HEK293 (cell line): ENCODE results near the gene LYPD6B.

Experiments
- CTCF ChIA-PET: fragments of 350-600 bp; formaldehyde crosslinking; extraction: SDS; loops from one replicate; lab custom pipeline; 2021; ENCODE audit warnings: antibody characterized with exemption; lab: Yijun Ruan, JAX
- POLR2A ChIA-PET: fragments of 300-600 bp; formaldehyde crosslinking; extraction: SDS; loops from one replicate; lab custom pipeline; 2020; ENCODE audit warnings: antibody characterized with exemption, inconsistent platforms; lab: Yijun Ruan, JAX
- H3K27ac ChIP-seq: fragments of 200-500 bp; sonication (Bioruptor generic); 2 replicates; pipeline ENCODE4 v1.5.1; 2014; ENCODE audit warnings: low read depth, low read length, control low read depth, inconsistent platforms; ENCODE audit errors: extremely low read depth
- H3K36me3 ChIP-seq, 2 experiments: fragments of 200-500 bp in 1 of 2; sonication (Bioruptor generic) in 1 of 2; 1 replicate in 1 of 2; 2 replicates in 1 of 2; pipeline ENCODE4 v1.5.1; 2014 to 2017; ENCODE audit warnings: inconsistent platforms in 2 of 2, low read length in 2 of 2; ENCODE audit not compliant: control insufficient read depth in 2 of 2, insufficient read depth in 1 of 2
- H3K4me1 ChIP-seq: fragments of 200-500 bp; sonication (Bioruptor generic); 2 replicates; pipeline ENCODE4 v1.5.1; 2014; ENCODE audit warnings: mild to moderate bottlenecking, low read length, inconsistent platforms; ENCODE audit not compliant: control insufficient read depth, insufficient read depth
- H3K4me3 ChIP-seq: 2 replicates; pipeline ENCODE4 v1.5.1; 2011; ENCODE audit warnings: low read depth, mild to moderate bottlenecking, control low read depth, low read length, moderate library complexity
- H3K9me3 ChIP-seq: fragments of 200-500 bp; sonication (Bioruptor generic); 2 replicates; pipeline ENCODE4 v1.5.1; 2014; ENCODE audit warnings: low read depth, low read length, inconsistent platforms; ENCODE audit not compliant: control insufficient read depth, insufficient read depth
- FEZF1 ChIP-seq: fragments of 450-650 bp; formaldehyde crosslinking; IDR thresholded peaks from 2 replicates; pipeline ENCODE4 v1.5.1; 2016; ENCODE audit warnings: missing biosample characterization, missing genetic modification characterization
- GLI2 ChIP-seq: fragments of 450-650 bp; formaldehyde crosslinking; IDR thresholded peaks from 2 replicates; pipeline ENCODE4; 2017; ENCODE audit warnings: missing biosample characterization, missing genetic modification characterization, low read depth, borderline replicate concordance
- MEIS1 ChIP-seq: sonication (generic); formaldehyde crosslinking; IDR thresholded peaks from 2 replicates; pipeline ENCODE4 v1.8.1; 2022; ENCODE audit warnings: missing genetic modification reagents, mild to moderate bottlenecking, borderline replicate concordance
- PRDM1 ChIP-seq: fragments of 450-650 bp; formaldehyde crosslinking; IDR thresholded peaks from 2 replicates; pipeline ENCODE4; 2016; ENCODE audit warnings: missing biosample characterization, missing genetic modification characterization
- SCRT2 ChIP-seq: fragments of 450-650 bp; formaldehyde crosslinking; IDR thresholded peaks from 2 replicates; pipeline ENCODE4 v1.5.1; 2016; ENCODE audit warnings: missing biosample characterization, missing genetic modification characterization
- TRIM28 ChIP-seq: IDR thresholded peaks from 2 replicates; pipeline ENCODE4 v1.6.1; 2011; ENCODE audit warnings: low read length, control low read depth, borderline replicate concordance
- WT1 ChIP-seq: fragments of 450-650 bp; formaldehyde crosslinking; IDR thresholded peaks from 2 replicates; pipeline ENCODE4 v1.5.1; 2016; ENCODE audit warnings: missing biosample characterization, missing genetic modification characterization
- YY2 ChIP-seq: fragments of 450-650 bp; formaldehyde crosslinking; IDR thresholded peaks from 2 replicates; pipeline ENCODE4 v1.5.1; 2016; ENCODE audit warnings: missing biosample characterization, missing genetic modification characterization
- ZNF138 ChIP-seq: fragments of 450-650 bp; formaldehyde crosslinking; IDR thresholded peaks from 2 replicates; pipeline ENCODE4 v1.5.1; 2016; ENCODE audit warnings: missing biosample characterization, missing genetic modification characterization, borderline replicate concordance
- ZNF48 ChIP-seq: fragments of 450-650 bp; formaldehyde crosslinking; IDR thresholded peaks from 2 replicates; pipeline ENCODE4 v1.5.1; 2016; ENCODE audit warnings: missing biosample characterization, missing genetic modification characterization
- ZNF777 ChIP-seq: fragments of 450-650 bp; formaldehyde crosslinking; IDR thresholded peaks from 2 replicates; pipeline ENCODE4 v1.5.1; 2017; ENCODE audit warnings: missing biosample characterization, missing genetic modification characterization, borderline replicate concordance
- ZNF843 ChIP-seq: fragments of 450-650 bp; formaldehyde crosslinking; IDR thresholded peaks from 2 replicates; pipeline ENCODE4 v1.5.1; 2016; ENCODE audit warnings: missing biosample characterization, missing genetic modification characterization
- TF ChIP-seq, protein P1 (sequence below): fragments of 450-650 bp; formaldehyde crosslinking; IDR thresholded peaks from 2 replicates; pipeline ENCODE4 v1.5.1; 2017; ENCODE audit warnings: missing biosample characterization, missing genetic modification characterization
- TF ChIP-seq, protein P2 (sequence below): fragments of 450-650 bp; formaldehyde crosslinking; conservative IDR thresholded peaks from 2 replicates; pipeline ENCODE4 v1.5.1; 2016; ENCODE audit warnings: low read depth, missing biosample characterization, missing genetic modification characterization
- TF ChIP-seq, protein P3 (sequence below): fragments of 450-650 bp; formaldehyde crosslinking; IDR thresholded peaks from 2 replicates; pipeline ENCODE4 v1.5.1; 2016; ENCODE audit warnings: missing biosample characterization, missing genetic modification characterization
- TF ChIP-seq, protein P4 (sequence below): sonication (generic); formaldehyde crosslinking; IDR thresholded peaks from 2 replicates; pipeline ENCODE4 v1.8.1; 2022; ENCODE audit warnings: mild to moderate bottlenecking, moderate library complexity, missing genetic modification reagents

The LYPD6B gene

DNA sequence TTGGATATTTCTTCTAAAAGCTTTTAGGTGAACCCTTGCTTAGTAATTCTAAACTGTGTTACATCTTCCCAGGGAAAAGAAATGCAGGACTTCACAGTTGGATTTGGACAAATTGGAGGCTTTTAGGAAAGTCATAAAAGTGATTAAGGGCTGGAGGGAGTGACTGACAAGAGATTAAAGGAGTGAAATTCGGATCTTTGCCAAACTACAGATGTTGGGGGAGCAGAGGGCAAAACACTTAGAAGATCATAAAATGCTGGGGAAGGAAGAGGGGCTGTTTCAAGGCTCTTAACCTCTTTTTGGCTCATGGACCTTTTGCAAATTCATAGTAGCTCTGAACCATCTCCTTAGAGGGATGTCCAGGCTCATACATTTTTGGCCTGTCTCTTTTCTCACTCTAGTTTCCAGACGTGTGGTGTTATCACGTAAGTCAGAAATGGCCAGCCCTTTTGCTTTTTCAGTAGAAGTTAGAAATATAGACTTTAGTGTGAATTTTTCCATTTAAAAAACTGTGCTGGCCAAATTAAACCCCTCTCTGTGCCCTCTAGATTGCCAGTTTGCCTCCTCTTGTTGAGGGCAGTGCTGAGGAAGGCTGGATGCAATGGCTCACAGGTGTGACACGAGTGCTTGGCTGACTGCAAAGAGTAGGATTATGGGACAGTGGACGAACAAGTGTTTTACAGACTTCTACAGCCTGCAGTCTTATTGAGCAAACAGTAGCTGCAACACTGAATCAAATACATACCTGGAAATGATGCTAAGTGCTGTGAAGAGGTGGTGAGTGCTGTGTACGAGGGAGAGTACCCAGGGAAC lies 109.9 kb downstream of the LYPD6B start (continued):
- TF ChIP-seq, protein P1, sequence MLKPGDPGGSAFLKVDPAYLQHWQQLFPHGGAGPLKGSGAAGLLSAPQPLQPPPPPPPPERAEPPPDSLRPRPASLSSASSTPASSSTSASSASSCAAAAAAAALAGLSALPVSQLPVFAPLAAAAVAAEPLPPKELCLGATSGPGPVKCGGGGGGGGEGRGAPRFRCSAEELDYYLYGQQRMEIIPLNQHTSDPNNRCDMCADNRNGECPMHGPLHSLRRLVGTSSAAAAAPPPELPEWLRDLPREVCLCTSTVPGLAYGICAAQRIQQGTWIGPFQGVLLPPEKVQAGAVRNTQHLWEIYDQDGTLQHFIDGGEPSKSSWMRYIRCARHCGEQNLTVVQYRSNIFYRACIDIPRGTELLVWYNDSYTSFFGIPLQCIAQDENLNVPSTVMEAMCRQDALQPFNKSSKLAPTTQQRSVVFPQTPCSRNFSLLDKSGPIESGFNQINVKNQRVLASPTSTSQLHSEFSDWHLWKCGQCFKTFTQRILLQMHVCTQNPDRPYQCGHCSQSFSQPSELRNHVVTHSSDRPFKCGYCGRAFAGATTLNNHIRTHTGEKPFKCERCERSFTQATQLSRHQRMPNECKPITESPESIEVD (tag by site-specific recombination) = peak; percentile 37; the same call in 1 of the 2 replicates
- TF ChIP-seq FEZF1 (peak; percentile 31; the same call in 1 of the 2 replicates), ZNF843 (peak; percentile 53; the same call in 1 of the 2 replicates), WT1 (tag by site-specific recombination) (peak; percentile 88), PRDM1 (no peak), YY2 (tag by site-specific recombination) (no peak), TRIM28 (no peak), GLI2 (tag by site-specific recombination) (no peak), ZNF48 (tag by site-specific recombination) (no peak), MEIS1 (CRISPR knock-in tag) (no peak), ZNF777 (tag by site-specific recombination) (no peak)
- TF ChIP-seq, protein P2, sequence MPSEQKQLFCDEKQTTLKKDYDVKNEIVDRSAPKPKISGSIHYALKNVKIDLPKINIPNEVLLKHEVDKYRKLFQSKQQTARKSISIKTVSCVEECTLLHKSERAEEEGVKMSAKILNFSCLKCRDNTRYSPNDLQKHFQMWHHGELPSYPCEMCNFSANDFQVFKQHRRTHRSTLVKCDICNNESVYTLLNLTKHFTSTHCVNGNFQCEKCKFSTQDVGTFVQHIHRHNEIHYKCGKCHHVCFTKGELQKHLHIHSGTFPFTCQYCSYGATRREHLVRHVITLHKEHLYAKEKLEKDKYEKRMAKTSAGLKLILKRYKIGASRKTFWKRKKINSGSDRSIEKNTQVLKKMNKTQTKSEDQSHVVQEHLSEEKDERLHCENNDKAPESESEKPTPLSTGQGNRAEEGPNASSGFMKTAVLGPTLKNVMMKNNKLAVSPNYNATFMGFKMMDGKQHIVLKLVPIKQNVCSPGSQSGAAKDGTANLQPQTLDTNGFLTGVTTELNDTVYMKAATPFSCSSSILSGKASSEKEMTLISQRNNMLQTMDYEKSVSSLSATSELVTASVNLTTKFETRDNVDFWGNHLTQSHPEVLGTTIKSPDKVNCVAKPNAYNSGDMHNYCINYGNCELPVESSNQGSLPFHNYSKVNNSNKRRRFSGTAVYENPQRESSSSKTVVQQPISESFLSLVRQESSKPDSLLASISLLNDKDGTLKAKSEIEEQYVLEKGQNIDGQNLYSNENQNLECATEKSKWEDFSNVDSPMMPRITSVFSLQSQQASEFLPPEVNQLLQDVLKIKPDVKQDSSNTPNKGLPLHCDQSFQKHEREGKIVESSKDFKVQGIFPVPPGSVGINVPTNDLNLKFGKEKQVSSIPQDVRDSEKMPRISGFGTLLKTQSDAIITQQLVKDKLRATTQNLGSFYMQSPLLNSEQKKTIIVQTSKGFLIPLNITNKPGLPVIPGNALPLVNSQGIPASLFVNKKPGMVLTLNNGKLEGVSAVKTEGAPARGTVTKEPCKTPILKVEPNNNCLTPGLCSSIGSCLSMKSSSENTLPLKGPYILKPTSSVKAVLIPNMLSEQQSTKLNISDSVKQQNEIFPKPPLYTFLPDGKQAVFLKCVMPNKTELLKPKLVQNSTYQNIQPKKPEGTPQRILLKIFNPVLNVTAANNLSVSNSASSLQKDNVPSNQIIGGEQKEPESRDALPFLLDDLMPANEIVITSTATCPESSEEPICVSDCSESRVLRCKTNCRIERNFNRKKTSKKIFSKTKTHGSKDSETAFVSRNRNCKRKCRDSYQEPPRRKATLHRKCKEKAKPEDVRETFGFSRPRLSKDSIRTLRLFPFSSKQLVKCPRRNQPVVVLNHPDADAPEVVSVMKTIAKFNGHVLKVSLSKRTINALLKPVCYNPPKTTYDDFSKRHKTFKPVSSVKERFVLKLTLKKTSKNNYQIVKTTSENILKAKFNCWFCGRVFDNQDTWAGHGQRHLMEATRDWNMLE = no peak
- TF ChIP-seq, protein P3, sequence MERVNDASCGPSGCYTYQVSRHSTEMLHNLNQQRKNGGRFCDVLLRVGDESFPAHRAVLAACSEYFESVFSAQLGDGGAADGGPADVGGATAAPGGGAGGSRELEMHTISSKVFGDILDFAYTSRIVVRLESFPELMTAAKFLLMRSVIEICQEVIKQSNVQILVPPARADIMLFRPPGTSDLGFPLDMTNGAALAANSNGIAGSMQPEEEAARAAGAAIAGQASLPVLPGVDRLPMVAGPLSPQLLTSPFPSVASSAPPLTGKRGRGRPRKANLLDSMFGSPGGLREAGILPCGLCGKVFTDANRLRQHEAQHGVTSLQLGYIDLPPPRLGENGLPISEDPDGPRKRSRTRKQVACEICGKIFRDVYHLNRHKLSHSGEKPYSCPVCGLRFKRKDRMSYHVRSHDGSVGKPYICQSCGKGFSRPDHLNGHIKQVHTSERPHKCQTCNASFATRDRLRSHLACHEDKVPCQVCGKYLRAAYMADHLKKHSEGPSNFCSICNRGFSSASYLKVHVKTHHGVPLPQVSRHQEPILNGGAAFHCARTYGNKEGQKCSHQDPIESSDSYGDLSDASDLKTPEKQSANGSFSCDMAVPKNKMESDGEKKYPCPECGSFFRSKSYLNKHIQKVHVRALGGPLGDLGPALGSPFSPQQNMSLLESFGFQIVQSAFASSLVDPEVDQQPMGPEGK (tag by site-specific recombination) = no peak
- TF ChIP-seq, protein P4, sequence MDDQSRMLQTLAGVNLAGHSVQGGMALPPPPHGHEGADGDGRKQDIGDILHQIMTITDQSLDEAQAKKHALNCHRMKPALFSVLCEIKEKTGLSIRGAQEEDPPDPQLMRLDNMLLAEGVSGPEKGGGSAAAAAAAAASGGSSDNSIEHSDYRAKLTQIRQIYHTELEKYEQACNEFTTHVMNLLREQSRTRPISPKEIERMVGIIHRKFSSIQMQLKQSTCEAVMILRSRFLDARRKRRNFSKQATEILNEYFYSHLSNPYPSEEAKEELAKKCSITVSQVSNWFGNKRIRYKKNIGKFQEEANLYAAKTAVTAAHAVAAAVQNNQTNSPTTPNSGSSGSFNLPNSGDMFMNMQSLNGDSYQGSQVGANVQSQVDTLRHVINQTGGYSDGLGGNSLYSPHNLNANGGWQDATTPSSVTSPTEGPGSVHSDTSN (CRISPR knock-in tag) = no peak
- TF ChIP-seq, all 188 proteins: peak for 6

DNA sequence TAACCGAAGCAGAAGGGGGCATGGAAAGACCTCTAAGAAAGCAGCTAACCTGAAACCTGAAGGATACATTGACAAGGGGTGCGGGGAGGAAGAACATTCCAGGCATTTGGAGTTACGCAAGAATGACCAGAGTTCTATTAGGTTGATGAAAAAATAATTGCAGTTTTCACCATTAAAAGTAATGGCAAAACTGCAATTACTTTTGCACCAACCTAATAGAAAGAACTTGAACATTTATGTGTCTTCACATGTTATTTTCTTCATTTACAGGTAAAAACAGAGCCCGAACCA lies 110.5 kb downstream of the LYPD6B start:
- Histone ChIP-seq H3K27ac (no peak overlapping the region), H3K36me3 (no peaks in the 10 kb centered on the region), H3K9me3 (no peaks in the 10 kb centered on the region), H3K4me3 (no peak overlapping the region), H3K4me1 (peaks cover 11% of the 10 kb centered on the region; the same call in 1 of the 2 replicates)
- TF ChIP-seq ZNF138 (tag by site-specific recombination) = no peak
- TF ChIP-seq SCRT2 (tag by site-specific recombination) = no peak
- TF ChIP-seq GLI2 (tag by site-specific recombination) = no peak
- ChIA-PET POLR2A (no interaction called here), CTCF (interaction anchor here (0.6 to 1.1 kb wide), 2 partner anchors 165 to 218 kb away, joined by 3 read pairs; no protein-coding TSS in a partner anchor)
